Bronchial epithelial cell (primary cell): ENCODE measurements around the gene PTPRN2. TPM values are rescaled to one million over a fixed set of nuclear protein-coding genes. Genes with fewer than 3 reads are reported as not detected.
"Not testable (repeated sequence)": the region's sequence is repeated elsewhere in the genome, so short reads cannot be mapped to it uniquely, and the experiment has no call there.

Experiments
- DNase-seq: peaks from one replicate; pipeline ENCODE4 v3.0.0-alpha.2; 2010; ENCODE audit warnings: low read depth
- FAIRE-seq: peaks from 2 replicates; lab custom pipeline; 2011; peaks lifted over from hg19 to GRCh38; lab: Jason Lieb, UNC
- H3K27me3 ChIP-seq: 2 replicates; pipeline ENCODE4 v1.5.1; 2011; ENCODE audit warnings: low read length; ENCODE audit not compliant: control insufficient read depth, insufficient read depth
- H3K36me3 ChIP-seq: 2 replicates; pipeline ENCODE4 v1.5.1; 2011; ENCODE audit warnings: low read length; ENCODE audit not compliant: control insufficient read depth, insufficient read depth
- H3K4me3 ChIP-seq: 2 replicates; pipeline ENCODE4 v1.5.1; 2011; ENCODE audit warnings: mild to moderate bottlenecking, low read depth, low read length, control low read depth
- total RNA-seq: library from RNA; depleted of rRNA; stranded (reverse); fragments of >200 nt; gene quantifications from 2 replicates; pipeline ENCODE4 v1.2.1, GENCODE V29; 2014
- TF ChIP-seq, protein P1 (sequence below): IDR thresholded peaks from 2 replicates; pipeline ENCODE4 v1.5.1; 2011; ENCODE audit warnings: mild to moderate bottlenecking, moderate library complexity, low read length, control low read depth, inconsistent platforms; ENCODE audit not compliant: insufficient read depth, severe bottlenecking

Gene PTPRN2
- total RNA-seq, 1 donor from 2014 or later: 1.1 TPM

DNA sequence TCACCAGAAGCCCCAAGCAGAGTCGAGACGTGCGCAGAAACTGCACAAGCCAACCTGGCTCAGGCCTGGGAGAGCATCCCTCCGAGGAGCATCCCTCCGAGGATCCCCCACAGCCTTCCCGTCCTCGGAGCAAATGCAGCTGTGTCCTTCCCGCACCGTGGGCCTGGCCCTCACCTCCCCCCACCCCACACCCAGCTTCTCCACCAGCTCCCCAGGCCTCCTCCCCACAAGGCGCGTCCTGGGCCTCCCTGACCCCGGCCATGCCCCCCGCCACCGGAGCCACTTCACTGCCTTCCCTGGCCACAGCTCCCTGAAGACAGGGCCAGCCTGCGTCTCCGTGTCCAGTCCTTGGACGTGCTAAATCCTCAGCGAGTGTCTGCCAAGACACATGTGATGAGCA lies 60.6 kb downstream of the PTPRN2 start:
- H3K4me3 ChIP-seq: no peak overlapping the region
- FAIRE-seq (no peak), DNase-seq (no peak)
- TF ChIP-seq, protein P1, sequence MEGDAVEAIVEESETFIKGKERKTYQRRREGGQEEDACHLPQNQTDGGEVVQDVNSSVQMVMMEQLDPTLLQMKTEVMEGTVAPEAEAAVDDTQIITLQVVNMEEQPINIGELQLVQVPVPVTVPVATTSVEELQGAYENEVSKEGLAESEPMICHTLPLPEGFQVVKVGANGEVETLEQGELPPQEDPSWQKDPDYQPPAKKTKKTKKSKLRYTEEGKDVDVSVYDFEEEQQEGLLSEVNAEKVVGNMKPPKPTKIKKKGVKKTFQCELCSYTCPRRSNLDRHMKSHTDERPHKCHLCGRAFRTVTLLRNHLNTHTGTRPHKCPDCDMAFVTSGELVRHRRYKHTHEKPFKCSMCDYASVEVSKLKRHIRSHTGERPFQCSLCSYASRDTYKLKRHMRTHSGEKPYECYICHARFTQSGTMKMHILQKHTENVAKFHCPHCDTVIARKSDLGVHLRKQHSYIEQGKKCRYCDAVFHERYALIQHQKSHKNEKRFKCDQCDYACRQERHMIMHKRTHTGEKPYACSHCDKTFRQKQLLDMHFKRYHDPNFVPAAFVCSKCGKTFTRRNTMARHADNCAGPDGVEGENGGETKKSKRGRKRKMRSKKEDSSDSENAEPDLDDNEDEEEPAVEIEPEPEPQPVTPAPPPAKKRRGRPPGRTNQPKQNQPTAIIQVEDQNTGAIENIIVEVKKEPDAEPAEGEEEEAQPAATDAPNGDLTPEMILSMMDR: no peak
- no peaks in the 10 kb centered on the region for H3K36me3 ChIP-seq
- no peaks in the 10 kb centered on the region for H3K27me3 ChIP-seq

DNA sequence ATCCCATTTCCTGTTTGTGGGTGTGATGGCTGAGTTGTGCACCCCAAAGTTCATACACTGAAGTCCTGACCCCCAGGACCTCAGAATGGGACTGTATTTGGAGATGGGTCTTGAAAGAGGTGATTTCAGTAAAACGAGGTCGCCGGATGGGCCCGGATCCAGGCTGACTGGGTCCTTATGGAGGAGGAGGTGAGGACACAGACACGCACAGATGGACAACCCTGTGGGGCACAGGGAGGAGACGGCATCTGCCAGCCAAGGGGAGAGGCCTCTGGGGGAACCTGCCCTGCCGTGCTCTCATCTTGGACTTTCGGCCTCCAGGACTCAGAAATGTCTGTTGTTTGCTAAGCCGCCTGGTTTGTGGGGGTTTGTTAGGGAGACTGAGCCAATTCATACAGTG lies 61.1 kb downstream of the PTPRN2 start:
- H3K36me3 ChIP-seq: no peaks in the 10 kb centered on the region
- no peak overlapping the region for H3K4me3 ChIP-seq
- TF ChIP-seq, protein P1: no peak
- DNase-seq (no peak), FAIRE-seq (no peak)
- H3K27me3 ChIP-seq: no peaks in the 10 kb centered on the region

DNA sequence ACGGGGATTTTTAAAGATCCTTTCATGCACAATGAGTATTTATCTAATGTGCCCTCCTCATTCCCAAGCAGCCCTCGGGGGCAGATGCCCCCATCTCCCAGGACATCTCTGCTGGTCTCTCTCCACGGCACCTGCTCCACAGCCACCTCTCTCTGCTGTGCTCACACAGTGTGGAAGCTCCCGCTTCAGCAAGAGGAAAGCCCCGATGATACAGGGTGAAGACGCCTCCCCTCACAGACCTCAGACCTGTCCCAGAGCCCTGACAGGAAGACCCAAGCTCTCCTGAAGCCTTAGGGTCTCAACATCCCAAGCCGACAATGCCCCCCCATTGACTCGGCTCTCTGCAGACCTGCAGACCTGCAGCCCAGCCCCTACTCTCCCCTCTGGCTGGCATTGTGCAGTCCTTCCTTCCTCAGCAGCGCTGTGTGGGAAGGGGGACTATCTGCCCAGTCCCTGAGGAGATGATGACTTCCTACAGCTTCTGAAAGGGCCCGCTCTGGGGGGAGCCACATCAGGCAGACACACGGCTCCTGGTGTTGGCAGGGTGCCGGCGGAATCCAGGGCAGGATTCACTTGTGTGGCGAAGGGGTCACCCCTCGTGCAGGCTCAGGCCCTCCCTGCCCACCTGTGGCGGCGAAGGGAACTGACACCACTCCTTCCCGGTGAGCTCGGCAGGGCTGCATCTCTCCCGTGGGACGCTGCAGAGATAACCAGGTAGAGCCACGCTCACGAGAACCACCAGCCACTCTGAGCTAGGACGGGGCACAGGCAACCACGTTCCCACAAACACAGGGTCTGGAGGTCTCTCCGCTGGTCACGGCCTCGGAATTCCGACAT lies 61.8 kb downstream of the PTPRN2 start:
- no peak for FAIRE-seq

DNA sequence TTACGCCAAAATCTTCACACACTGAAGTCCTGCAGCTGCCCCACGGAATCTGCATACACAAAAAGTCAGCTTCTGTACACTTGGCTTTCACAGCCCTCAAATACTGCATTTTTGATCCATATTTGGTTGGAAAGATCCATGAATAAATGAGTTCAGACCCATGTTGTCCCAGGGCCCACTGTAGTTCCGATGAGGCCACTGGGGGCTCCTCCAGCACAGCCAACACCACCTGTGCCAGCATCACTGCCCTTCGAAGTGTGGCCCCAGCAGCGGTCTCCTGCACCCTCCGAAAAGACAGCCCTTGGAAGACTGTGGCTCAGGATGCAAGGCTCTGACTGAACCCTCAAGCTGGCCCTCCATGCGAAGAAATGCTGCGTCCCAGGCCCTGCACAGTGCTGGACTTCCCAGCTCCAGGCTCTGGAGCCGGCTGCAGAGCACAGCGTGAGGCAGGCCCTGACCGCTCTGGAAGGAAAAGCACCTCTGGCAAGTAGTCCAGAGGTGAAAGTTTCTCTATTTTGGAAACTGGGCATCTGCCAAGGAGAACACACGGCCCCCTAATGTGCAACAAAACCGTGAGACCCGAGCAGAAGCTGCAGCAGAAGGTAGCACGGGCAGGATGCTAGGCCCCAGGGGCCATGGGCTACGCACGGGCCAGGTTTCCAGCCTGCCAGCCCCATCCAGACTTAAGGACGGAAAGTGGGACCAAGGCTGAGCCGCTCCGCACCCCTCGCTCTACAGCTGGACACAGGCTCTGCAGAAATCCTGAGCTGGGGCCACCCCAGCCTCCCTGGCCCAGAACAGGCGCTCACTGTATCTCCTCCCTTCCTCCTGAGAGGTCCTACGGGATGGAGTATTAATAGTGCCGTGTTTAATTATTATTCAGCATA lies 62.6 kb downstream of the PTPRN2 start:
- Histone ChIP-seq H3K4me3 (no peak overlapping the region), H3K27me3 (no peaks in the 10 kb centered on the region), H3K36me3 (no peaks in the 10 kb centered on the region)
- TF ChIP-seq, protein P1: no peak
- FAIRE-seq (no peak), DNase-seq (no peak)

More for the DNA sequence above, 61.8 kb downstream of the PTPRN2 start:
- H3K36me3 ChIP-seq: no peaks in the 10 kb centered on the region
- TF ChIP-seq, protein P1: no peak
- no peak overlapping the region for H3K4me3 ChIP-seq
- DNase-seq: no peak
- no peaks in the 10 kb centered on the region for H3K27me3 ChIP-seq

DNA sequence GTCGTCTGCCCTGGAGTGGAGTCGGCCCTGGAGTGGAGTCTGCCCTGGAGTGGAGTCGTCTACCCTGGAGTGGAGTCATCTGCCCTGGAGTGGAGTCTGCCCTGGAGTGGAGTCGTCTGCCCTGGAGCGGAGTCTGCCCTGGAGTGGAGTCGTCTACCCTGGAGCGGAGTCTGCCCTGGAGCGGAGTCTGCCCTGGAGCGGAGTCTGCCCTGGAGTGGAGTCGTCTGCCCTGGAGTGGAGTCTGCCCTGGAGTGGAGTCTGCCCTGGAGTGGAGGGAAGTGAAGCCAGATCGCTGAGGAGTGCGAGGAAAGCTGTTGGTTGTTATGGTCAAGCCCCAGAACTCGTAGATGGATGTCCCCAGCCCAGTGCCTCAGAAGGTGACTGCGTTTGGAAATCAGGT lies 63.3 kb downstream of the PTPRN2 start:
- H3K36me3 ChIP-seq, H3K27me3 ChIP-seq, DNase-seq, H3K4me3 ChIP-seq, FAIRE-seq: not testable (repeated sequence)

DNA sequence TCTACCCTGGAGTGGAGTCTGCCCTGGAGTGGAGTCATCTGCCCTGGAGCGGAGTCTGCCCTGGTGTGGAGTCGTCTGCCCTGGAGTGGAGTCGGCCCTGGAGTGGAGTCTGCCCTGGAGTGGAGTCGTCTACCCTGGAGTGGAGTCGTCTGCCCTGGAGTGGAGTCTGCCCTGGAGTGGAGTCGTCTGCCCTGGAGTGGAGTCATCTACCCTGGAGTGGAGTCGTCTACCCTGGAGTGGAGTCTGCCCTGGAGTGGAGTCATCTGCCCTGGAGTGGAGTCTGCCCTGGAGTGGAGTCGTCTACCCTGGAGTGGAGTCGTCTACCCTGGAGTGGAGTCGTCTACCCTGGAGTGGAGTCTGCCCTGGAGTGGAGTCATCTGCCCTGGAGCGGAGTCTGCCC lies 63.7 kb downstream of the PTPRN2 start:
- not testable (repeated sequence) for H3K36me3 ChIP-seq, DNase-seq, H3K4me3 ChIP-seq, FAIRE-seq, H3K27me3 ChIP-seq

DNA sequence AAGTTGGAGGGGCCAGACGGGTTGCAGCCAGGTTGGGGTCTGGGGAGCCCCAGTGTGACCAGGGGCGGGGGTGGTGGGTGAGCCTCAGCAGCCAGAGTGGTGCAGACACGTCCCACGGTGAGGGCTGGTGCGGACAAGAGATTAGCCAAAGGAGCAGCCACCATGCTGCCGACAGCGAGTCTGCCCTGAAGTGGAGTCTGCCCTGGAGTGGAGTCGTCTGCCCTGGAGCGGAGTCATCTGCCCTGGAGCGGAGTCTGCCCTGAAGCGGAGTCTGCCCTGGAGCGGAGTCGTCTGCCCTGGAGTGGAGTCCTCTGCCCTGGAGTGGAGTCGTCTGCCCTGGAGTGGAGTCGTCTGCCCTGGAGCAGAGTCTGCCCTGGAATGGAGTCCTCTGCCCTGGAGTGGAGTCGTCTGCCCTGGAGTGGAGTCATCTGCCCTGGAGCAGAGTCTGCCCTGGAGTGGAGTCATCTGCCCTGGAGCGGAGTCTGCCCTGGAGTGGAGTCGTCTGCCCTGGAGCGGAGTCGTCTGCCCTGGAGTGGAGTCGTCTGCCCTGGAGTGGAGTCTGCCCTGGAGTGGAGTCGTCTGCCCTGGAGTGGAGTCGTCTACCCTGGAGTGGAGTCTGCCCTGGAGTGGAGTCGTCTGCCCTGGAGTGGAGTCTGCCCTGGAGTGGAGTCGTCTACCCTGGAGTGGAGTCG lies 64.3 kb downstream of the PTPRN2 start:
- not testable (repeated sequence) for H3K36me3 ChIP-seq, H3K4me3 ChIP-seq, H3K27me3 ChIP-seq, DNase-seq, FAIRE-seq

DNA sequence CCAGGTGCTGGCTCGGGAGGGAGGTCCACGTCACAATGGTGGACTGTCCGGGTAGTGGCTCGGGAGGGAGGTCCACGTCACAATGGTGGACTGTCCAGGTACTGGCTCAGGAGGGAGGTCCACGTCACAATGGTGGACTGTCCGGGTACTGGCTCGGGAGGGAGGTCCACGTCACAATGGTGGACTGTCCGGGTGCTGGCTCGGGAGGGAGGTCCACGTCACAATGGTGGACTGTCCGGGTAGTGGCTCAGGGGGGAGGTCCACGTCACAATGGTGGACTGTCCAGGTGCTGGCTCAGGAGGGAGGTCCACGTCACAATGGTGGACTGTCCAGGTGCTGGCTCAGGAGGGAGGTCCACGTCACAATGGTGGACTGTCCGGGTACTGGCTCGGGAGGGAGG lies 65.8 kb downstream of the PTPRN2 start:
- H3K27me3 ChIP-seq, H3K4me3 ChIP-seq, DNase-seq, H3K36me3 ChIP-seq: not testable (repeated sequence)
- peak; percentile 83 for FAIRE-seq
